ENCODE results near the gene ULBP2. TPM values are rescaled to one million over a fixed set of nuclear protein-coding genes. Genes with fewer than 3 reads are reported as not detected.
A peak's percentile ranks its signal among the peaks of the same experiment; 100 is the strongest.
"Not testable (repeated sequence)": the region's sequence is repeated elsewhere in the genome, so short reads cannot be mapped to it uniquely, and the experiment has no call there.

The ULBP2 gene
- total RNA-seq, 1 donor from 2014 or later = 0.79 TPM

DNA sequence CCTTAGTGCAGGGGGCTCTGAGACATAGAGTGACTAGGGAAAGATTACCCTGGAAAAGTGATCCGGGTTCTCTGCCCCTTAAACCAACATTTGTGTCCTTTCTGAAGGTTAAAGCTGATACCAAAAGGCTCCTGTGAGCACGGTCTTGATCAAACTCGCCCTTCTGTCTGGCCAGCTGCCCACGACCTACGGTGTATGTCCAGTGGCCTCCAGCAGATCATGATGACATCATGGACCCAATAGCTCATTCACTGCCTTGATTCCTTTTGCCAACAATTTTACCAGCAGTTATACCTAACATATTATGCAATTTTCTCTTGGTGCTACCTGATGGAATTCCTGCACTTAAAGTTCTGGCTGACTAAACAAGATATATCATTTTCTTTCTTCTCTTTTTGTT, 6.8 kb downstream of the ULBP2 start:
- no peak for DNase-seq (ENCODE audit: low read depth in 2 of 2)

- DNase-seq (ENCODE audit: low read depth in 2 of 2) = no peak
Measured at GRCh38 chr6:149950423-149950822, 8.6 kb downstream of the ULBP2 start.

GRCh38 chr6:149951096-149951495, 9.3 kb downstream of the ULBP2 start:
- DNase-seq (ENCODE audit: low read depth in 2 of 2) = no peak

DNA sequence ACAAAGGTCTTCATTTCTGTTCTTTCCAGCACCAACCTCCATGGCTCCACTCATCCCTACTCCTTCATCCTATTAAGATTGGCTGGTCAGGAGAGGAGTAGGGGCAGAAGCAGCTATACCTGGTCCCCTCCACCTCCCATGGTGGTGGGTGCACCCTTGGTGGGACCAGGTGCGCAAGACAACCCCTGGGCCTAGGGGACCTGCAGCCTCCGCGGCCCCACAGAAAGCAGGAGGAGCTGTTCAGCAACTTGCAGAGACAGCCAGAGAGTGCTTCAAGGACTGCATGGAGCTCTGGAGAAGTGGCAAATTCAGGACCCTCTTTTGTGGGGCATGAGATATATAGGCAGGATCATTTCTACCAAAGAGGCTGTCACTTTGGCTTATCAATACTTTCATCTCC, 9.8 kb downstream of the ULBP2 start:
- DNase-seq (ENCODE audit: low read depth in 2 of 2) = no peak

- not testable (repeated sequence) for DNase-seq (ENCODE audit: low read depth in 2 of 2)
Measured at GRCh38 chr6:149953390-149953789, 11.6 kb downstream of the ULBP2 start.

GRCh38 chr6:149953934-149954327, 12.1 kb downstream of the ULBP2 start:
- DNase-seq (ENCODE audit: low read depth in 2 of 2) = not testable (repeated sequence)

- DNase-seq (ENCODE audit: low read depth in 2 of 2) = not testable (repeated sequence)
Measured at GRCh38 chr6:149954328-149954983, 12.6 kb downstream of the ULBP2 start.

DNA sequence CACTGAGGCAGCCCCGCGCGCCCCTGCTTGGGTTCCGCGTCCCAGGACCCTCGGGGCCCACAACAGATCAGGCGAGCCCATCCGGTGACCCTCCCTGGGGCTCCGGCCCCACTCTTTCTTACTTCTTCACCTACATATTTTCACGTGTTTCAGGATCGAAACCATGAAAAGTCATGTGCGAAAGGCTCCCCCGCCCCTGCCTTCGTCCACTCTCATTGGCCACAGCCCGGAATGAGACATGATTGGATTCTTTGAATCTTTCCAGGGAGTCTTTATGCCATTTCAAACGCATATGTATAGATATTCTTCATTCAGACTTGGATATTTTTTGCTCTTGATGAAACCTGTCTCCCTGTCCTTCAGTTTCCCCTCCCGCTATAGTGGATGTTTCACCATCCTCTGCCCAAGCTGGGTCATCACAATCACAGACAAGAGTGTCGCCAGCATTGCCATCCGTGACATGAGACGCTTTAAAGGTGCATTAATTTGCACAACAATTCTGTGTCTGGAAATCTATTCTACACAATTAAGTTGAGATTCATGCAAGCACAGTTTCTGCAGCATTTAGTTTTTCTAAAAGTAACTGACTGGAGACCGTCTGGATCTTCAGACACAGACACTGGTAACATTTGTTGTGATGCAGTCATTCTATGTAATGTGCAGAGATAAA, 13.3 kb downstream of the ULBP2 start:
- not testable (repeated sequence) for DNase-seq (ENCODE audit: low read depth in 2 of 2)

- not testable (repeated sequence) for DNase-seq (ENCODE audit: low read depth in 2 of 2)
Measured at GRCh38 chr6:149955654-149956317, 14.0 kb downstream of the ULBP2 start.

DNA sequence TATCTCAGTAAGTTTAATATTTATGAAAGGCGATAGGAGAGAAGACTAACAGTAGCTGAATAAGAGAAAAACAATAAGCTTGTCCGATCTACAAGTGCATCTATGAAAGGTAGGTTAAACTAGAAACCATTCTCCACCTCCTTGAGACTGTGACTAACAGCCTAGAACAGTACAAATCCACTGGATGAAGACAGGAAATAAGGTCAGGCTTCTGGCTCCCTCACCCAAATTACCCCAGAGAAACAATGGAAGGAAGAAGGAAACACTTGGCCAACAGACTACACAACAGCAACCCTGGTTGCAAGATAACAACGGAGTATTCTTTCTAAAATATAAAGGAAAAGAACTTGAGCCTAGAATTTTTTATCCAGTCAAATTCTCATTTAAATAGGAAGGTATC, 16.3 kb downstream of the ULBP2 start:
- DNase-seq (ENCODE audit: low read depth in 2 of 2) = peak in 1 of 2 donors; percentile 77

- not testable (repeated sequence) for DNase-seq (ENCODE audit: low read depth in 2 of 2)
Measured at GRCh38 chr6:149959806-149960205, 18.0 kb downstream of the ULBP2 start.

DNA sequence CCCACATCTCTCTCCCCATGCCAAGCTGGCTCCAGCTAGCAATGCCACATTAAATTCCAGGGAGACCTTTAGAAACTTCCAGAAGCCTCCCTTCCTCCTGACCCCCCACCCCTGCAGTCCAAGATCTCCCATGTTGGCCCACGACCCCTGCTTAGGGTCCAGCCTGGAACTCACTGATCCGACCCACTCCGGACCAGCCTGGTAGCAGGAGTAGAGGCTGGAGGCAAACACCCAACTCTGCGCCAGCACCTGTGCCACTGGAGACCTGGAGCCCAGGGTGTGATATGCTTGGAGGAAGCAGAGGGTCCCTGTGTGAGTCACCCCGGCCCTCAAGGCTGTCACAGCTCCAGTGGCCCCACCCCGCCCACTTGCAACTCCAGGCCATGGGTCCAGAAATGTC, 18.7 kb downstream of the ULBP2 start:
- DNase-seq (ENCODE audit: low read depth in 2 of 2) = no peak

DNA sequence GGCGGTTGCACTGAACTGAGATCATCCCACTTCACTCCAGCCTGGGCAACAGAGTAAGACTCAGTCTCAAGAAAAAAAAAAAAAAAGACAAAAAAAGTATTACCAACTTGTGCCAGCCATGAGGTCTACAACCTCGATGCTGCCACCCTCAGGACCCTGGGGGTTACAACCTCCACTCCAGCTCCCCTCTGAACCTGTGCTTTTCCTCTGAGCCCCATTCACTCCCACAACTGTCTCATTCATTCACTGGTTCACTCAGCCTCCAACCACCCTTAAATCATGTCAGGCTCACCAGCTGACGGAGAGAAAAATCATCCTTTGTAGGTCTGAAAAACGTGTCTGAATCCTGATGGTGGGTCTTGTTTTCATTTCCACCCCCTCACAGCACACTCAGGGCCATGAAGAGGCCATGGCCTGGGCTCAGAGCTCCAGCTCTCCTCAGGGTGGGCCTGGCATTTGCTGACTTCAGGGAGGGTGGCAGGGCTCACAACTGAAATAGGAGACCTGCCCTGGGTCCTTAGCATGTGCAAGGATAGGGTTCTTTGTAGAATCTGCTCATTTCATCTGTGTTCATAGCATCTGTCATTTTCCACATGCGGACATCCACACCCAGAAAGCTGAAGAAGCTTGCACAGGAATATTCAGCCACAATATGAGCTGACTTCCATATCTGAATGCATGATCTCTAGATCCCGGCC, 20.1 kb downstream of the ULBP2 start:
- peak; percentile 20 to 46 for DNase-seq (ENCODE audit: low read depth in 2 of 2)

- no peak for DNase-seq (ENCODE audit: low read depth in 2 of 2)
Measured at GRCh38 chr6:149962461-149963211, 20.8 kb downstream of the ULBP2 start.

DNA sequence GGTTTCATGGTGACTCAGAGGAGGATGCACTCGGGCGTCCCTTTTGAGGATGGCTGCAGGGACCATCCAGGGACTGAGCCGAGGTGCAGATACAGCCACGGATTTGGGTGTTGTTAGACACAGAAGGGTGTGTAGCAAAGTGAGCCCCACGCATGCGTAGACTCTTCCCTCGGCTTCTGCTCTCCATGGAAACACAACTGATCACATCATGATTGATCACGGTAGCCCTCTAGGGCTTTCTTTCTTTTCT, 21.3 kb downstream of the ULBP2 start:
- DNase-seq (ENCODE audit: low read depth in 2 of 2) = peak in 1 of 2 donors; percentile 28

- DNase-seq (ENCODE audit: low read depth in 2 of 2) = peak; percentile 62 to 81
Measured at GRCh38 chr6:149963462-149964307, 21.9 kb downstream of the ULBP2 start, which contains the start of gene ULBP1. Gene ULBP1, plus strand, starts transcription at chr6:149963943. Its CDS starts 107 bp downstream, at chr6:149964050.

DNA sequence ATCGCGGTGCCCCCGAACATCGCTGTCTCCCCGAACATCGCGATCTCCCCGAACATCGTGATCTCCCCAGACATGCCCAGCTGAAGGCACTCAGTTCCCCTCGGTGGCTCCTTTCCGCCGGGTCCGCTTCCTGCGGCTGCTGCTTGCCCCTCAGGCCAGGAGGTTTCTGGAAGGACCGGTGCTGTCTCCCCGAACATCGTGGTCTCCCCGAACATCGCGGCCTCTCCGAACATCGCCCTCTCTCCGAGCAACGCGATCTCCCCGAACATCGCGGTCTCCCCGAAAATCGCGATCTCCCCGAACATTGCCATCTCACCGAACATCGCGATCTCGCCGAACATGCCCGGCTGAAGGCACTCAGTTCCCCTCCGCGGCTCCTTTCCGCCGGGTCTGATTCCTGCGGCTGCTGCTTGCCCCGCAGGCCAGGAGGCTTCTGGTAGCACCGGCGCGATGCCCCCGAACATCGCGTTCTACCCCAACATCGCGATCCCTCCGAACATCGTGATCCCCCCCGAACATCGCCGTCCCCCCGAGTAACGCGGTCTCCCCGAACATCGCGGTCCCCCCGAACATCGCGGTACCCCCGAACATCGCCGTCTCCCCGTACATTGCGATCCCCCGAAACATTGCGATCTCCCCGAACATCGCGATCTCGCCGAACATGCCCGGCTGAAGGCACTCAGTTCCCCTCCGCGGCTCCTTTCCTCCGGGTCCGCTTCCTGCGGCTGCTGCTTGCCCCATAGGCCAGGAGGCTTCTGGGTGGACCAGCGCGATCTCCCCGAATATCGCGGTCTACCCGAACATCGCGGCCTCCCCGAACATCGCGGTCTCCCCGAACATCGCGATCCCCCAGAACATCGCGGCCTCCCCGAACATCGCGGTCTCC, 22.7 kb downstream of the ULBP2 start:
- DNase-seq (ENCODE audit: low read depth in 2 of 2) = peak in 1 of 2 donors; percentile 47

DNA sequence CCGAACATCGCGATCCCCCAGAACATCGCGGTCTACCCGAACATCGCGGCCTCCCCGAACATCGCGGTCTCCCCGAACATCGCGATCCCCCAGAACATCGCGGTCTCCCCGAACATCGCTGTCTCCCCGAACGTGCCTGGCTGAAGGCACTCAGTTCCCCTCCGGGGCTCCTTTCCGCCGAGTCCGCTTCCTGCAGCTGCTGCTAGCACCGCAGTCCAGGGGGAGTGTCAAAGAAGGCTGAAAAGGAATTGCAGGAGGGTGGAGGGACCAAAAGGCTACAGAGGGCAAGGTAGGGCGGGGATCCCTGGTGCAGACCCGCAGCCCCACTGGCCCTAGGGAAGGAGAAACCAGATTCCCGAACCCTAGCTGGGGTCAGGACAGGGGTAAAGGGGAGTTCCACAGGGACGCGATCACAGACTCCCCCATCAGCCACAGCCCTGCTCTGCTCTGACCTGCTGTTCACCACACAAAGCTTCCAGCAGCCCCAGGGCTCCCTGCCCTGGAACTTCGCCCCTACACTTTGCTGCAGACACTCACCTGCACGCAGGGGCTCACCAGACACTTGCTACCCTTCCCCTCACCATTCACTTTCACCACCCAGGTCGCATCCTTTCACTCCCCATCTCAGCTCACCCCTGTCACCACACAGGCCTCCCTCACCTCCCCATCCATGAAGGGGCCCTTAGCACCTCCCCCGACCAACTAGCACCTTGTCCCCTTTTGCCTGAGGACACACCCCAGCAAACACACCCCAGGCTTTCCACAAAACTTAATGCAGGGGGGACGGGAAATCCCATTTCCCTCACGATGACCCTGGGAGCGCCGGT, 23.6 kb downstream of the ULBP2 start:
- peak in 1 of 2 donors; percentile 27 for DNase-seq (ENCODE audit: low read depth in 2 of 2)

DNA sequence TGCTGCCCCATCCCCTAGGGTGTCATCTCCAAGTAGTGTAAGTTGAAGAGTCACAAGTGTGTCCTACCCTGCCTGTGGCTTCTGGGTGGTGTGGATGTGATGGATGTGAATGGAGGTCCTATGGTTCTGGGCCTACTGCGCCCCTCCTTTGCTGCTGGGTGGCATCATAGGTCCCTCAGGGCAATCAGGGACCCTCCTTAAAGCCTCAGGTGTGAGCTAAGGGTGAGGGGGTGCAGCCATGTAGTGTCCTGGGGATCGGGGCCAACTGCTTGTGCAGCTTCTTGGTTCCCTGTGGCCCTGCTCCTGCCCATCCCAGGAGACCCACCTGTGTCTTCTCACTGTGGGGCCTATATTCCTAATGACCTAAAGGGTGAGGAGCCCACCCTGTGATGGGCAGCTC, 24.5 kb downstream of the ULBP2 start:
- not testable (repeated sequence) for DNase-seq (ENCODE audit: low read depth in 2 of 2)
